Measurements from ENCODE around the gene PRSS48.
"Not testable (repeated sequence)": the region's sequence is repeated elsewhere in the genome, so short reads cannot be mapped to it uniquely, and the experiment has no call there.

Gene PRSS48

DNA sequence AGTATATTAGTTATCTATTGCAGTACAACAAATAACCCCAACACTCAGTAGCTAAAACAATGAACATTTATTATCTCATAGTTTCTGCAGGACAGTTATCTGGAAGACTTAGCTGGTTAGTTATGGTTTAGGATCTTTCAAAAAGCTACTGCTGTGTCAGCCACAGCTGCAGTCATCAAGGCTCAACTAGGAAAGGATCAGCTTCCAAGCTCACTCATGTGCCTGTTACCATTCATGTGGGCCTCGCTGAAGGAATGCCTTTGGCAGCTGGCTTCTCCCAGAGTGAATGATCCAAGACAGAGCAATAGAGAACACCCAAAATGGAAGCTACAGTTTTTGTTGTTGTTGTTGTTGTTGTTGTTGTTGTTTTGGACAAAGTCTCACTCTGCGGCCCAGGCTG lies 13.5 kb upstream of the PRSS48 start:
- no peak for DNase-seq (ENCODE audit: low spot score)

DNA sequence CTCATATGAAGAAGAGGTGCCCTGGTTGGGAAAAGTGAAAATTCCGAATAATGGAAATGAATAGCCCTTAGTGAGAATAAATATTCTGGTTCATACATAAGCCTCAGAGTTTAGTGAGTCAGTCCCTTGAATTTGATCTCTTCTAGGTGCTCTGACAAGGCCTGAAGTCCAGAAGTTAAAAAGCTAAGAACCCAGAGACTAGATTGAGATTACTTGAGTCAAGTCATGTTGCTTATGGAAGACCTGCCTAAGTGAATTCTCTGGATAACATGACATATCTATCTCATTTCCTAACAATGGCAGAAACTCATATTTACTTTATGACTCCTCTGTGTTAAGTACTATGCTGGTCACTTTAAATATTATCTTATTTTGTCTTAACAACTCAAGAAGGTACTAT lies 10.5 kb upstream of the PRSS48 start:
- no peak for DNase-seq (ENCODE audit: low spot score)

DNA sequence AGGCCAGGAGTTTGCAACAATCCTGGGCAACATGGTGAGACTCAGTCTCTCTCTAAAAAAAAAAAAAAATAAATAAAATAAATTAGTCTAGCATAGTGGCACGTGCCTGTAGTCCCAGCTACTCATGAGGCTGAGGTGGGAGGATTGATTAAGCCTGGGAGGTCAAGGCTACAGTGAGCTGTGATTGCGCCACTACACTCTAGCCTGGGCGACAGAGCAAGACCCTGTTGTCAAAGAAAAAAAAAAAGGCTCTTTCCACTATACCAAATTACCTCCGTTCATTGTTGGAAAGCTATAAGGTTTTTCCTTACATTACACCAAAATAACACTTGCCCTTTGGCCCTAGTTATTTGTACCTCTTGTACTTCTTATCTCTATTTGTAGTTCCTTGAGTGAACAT lies 9.9 kb upstream of the PRSS48 start:
- no peak for DNase-seq (ENCODE audit: low spot score)

DNA sequence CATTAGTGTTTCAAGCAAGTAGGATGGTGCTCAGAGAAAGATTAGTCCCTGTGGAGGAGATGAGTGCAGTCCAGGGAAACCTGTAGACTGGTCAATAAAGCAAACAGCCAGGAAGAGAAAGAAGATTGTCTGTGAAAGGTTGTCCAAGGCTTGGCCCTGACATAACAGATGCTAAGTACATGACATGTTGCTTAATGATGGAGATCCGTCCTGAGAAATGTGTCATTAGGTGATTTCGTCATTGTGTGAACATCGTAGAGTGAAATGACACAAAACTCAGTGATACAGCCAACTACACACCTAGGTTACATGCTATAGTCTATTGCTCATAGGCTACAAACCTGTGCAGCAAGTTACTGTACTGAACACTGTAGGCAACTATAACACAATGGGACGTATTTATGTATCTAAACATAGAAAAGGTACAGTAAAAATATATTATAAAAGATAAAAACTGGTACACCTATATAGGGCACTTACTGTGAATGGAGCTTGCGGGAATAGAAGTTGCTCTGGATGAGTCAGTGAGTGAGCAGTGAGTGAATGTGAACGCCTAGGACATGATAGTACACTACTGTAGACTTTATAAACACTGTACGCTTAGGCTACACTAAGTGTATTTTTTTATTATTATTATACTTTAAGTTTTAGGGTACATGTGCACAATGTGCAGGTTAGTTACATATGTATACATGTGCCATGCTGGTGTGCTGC lies 9.0 kb upstream of the PRSS48 start:
- DNase-seq (ENCODE audit: low spot score): no peak

DNA sequence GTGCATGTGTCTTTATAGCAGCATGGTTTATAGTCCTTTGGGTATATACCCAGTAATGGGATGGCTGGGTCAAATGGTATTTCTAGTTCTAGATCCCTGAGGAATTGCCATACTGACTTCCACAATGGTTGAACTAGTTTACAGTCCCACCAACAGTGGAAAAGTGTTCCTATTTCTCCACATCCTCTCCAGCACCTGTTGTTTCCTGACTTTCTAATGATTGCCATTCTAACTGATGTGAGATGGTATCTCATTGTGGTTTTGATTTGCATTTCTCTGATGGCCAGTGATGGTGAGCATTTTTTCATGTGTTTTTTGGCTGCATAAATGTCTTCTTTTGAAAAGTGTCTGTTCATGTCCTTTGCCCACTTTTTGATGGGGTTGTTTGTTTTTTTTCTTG lies 8.1 kb upstream of the PRSS48 start:
- DNase-seq (ENCODE audit: low spot score): not testable (repeated sequence)

DNA sequence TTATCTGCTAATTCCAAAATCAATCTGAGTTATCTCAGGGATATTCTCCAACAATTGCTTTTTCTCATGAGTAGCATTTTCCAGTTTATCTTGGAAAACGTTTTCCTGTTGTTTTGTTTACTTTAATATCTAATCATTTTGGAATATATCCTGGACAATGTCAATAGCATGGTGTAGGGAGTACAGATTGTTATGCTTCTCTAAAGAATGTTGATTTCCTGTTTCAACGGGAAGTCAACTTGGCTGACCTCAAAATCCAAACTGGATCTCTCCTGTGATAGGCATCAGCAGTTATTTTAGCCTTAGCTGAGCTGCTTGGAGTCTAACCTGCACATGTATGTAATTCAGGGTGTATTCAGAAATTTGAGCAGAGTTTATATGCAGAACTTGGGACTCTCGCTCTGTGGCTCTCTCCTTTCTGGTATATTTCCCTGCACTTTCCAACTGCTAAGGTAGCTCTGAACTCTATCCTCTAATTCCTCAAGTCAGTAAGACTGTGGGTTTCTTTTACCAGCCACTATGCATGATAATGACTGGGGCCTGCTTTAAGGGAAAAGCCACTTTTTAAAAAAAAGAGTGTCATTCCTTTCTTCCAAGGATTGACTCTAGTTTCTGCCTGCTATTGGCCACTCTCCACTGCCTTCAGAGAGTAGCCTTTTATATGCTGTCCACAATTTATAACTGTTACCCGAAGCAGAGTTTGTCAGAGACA lies 7.7 kb downstream of the PRSS48 start:
- DNase-seq (ENCODE audit: low spot score): no peak

DNA sequence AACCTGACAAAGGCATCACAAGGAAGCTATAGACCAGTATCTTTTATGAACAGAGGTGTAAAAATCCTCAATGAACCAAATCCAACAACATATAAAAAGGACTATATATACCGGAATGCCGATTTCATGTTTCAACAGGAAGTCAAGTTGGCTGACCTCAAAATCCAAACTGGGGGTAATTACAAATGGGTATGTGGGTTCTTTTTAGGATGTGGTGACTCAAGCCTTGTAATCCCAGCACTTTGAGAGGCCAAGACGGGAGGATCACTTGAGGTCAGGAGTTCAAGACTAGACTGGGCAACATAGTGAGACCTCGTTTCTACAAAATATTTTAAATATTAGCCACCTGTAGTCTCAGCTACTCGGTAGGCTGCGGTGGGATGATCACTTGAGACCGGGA lies 10.4 kb downstream of the PRSS48 start:
- DNase-seq (ENCODE audit: low spot score): no peak

DNA sequence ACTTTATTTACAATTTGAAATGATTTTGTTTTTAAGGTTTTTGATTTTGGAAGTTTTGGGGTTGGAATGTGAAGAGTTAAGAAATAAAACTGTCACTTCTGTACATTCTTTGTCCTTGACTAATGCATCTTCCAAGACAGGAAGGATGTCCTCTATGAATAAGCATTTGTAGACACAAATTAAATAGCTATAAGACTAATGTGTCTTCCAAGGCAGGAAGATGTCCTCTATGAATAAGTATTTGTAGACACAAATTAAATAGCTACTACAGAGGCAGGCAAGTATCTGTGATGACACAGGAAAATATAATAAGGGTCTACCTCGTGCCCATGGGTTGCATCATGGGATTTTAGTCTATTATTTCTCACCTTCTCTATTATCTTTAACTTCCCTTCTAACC lies 14.5 kb downstream of the PRSS48 start:
- DNase-seq (ENCODE audit: low spot score): no peak

DNA sequence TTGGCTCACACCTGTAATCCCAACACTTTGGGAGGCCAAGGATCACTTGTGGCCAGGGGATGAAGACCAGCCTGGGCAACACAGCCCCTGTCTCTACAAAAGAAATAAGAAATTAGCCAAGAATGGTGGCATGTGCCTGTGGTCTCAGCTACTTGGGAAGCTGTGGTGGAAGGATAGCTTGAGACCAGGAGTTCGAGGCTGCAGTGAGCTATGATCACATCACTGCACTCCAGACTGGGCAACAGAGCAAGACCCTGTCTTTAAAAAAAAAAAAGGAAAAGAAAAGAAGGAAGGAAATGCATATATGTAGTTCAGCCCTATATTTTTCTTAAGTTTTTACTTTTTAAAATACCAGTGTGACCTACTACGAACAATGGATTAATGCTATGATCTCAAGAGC lies 15.1 kb downstream of the PRSS48 start:
- DNase-seq (ENCODE audit: low spot score): no peak

DNA sequence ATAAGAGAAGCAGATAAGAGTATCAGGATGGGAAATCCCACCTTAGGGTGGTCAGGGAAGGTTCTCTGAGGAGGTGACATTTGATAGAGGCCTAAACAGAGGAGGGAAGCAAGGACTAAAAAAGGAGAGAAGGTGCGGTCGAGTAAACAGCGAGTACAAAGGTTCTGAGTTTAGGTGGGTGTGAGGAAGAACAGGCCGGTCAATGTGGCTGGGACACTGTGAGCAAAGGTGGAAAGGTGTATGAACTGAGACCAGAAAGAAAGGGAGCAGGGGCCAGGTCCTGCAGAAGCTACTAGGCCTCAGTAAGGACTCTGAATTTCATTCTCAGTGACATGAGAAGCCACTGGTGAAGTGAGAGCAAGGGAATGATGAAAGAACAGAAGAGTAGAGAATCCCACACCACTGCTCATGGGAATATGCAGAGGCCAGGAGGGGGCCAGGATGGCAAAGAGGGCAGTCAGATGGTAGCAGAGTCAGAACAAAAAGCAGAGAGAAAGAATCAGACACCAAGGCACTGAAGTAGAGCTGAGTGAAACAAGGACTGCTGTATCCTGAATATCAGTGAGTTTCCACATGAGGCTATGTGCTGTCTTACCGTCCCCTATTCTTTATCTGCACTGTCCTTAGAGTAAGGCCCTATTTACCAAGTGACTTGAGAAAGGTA lies 18.0 kb downstream of the PRSS48 start:
- no peak for DNase-seq (ENCODE audit: low spot score)

DNA sequence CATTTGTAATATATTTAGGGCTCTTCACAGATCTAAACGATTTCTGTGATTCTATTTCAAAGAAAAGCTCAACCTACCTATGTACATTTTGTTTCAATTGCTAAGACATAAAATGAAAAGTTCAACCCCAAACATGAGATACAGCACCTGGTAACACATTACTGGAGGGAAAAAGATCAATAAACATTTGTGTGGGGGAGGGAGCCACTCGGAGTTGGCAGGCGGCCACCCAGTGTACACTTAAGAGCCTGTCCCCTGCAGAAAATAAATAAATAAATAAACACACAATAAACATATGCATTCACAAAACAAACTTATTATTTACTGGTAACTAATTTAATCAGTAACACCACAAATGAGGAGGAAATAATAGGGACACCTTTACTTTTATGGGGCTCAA lies 19.3 kb downstream of the PRSS48 start:
- no peak for DNase-seq (ENCODE audit: low spot score)

DNA sequence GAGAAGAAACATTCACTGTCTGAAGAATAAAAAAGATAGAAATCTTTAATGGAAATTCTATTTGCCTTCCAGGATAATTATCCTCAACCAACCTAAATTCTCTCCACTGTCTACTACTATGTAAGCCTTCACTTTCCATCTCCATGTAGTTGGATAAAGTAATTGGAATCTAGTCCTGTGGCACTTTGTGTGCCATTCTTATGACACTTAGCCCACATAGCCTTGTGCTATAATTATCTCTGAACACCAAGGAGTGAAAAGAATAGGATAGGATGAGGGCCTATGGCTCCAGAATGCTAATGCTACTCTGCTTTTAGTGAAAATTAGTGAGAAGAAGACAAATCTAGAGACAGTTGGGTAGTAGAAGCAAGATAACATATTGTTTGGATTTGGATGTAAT lies 20.2 kb downstream of the PRSS48 start:
- no peak for DNase-seq (ENCODE audit: low spot score)

DNA sequence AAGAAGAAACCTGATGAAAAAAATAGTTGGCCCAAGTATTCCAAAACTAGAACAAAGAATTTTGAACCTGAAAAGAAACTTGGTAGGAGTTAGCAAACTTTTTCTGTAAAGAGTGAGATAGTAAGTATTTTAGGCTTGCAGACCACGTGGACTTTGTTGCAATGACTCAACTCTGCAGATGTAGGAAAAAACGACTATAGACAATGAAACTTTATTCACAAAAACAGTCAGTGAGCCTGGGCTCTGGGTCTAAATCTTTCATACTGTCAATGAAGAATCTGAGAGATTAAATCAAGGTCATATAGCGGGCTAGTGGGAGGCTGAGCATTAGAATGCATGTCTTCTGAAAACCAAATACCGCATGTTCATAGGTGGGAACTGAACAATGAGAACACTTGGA lies 25.5 kb downstream of the PRSS48 start:
- no peak for DNase-seq (ENCODE audit: low spot score)

DNA sequence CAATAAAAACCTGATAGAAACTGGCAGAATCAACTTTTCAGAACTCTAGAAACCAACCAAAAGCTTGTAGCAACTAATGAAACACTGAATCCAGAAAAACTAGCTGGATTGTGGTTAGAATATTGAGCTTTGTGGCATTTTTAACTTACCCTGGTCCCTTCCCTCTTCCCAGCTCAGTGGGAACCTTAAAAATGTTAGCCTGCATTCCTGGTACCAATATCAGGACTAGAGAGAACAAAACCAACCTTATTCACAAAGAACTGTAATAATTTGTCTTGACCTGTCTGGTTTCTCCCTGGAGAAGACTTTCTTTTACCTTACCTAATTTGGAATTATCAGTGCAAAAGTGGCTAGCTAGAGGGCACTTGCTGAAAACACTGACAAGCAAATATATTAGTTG lies 27.3 kb downstream of the PRSS48 start:
- DNase-seq (ENCODE audit: low spot score): no peak

DNA sequence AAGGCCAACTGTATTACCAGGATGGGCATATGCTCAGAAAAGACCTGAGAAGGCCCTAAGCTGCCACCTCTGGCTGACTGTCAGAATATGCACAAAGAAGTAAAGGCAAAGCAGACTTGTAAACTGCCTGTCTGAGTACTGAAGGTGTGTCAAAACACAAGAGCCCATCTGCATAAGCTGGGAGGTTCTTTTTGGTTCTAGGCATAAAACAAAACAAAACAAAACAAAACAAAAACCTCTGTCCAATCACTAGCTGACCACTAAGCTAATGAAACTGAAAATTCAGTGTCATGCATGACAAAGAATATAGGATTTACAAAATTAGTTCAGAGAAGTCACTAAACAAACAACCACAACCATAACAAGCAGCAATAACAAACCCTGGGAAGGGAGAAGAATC lies 27.8 kb downstream of the PRSS48 start:
- DNase-seq (ENCODE audit: low spot score): no peak

DNA sequence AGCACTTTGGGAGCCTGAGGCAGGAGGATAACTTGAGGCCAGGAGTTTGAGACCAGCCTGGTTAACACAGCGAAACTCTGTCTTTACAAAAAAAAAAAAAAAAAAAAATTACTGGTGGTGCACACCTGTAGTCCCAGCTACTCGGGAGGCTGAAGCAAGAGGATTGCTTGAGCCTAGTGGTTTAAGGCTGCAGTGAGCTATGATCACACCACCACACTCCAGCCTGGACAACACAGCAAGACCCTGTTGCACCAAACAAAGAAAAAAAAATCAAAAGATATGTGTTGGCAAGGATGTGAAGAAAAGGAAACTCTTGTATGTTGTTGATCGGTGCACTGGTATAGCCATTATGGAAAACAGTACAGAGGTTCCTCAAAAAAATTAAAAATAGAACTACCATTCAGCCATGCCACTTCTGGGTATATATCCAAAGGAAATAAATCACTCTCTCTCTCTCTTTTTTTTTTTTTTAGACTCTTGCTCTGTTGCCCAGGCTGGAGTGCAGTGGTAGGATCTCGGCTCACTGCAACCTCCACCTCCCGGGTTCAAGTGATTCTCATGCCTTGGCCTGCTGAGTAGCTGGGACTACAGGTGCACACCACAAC lies 33.3 kb downstream of the PRSS48 start:
- DNase-seq (ENCODE audit: low spot score): no peak

DNA sequence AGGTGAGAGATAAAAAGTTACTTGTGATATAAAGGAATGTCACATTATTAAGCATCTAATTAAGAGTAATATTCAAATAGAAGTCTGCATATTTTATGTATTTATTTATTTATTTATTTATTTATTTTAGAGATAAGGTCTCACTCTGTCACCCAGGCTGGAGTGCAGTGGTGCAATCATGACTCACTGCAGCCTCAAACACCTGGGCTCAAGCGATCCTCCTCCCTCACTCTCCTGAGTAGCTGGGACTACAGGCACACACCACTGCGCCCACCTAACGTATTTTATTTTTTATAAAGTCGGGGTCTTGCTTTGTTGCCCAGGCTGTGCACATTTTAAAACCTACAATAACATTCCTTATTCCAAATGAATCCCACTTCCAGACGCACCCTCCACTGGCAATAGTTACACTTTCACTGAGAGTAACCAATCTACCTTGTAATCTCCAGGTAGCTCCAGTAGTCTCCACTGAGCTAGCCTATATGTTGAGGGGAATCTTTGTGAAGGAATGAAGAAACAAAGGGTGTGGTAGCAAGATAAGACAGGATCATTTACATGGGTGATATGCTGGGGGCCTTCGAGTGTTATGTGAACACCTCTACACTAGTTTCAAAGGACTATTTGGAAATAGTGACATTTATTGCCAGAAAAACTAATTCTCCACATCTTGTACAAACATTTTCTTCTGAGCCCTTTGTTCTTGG lies 36.5 kb downstream of the PRSS48 start:
- no peak for DNase-seq (ENCODE audit: low spot score)

DNA sequence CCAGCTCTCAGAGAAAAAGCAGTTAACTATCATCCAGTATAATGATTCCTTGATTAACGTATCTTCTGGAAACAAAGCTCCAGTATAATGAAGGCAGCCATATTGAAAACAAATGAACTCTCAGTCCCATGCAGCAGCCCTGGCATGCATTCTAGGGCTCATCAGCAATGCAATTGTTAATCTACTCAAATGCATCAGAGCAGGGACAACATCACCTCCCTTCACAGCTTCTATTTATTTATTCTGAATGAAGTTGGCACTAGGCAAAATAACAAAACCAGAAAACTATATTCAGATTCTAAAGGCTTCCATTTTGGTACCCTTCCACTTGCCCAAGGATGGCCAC lies 37.0 kb downstream of the PRSS48 start:
- DNase-seq (ENCODE audit: low spot score): no peak

DNA sequence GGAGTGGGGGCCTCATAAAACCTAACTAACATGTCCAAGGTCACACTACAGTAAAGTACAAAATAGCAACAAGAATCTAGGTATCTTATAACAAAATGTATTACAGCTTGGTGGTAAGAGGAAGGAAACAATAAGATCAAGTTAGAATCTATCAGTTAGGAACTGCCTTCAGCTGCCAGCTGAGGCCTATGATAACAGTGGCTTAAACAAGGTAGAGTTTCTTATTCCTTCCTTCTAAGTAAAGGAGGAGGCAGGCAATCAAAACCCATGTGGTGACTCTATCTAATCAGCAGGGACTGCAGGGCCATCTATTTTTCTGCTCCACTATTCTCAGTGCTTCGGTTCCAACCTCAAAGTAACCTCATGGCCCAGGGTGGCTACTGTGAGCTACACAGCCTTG lies 37.5 kb downstream of the PRSS48 start:
- DNase-seq (ENCODE audit: low spot score): no peak

DNA sequence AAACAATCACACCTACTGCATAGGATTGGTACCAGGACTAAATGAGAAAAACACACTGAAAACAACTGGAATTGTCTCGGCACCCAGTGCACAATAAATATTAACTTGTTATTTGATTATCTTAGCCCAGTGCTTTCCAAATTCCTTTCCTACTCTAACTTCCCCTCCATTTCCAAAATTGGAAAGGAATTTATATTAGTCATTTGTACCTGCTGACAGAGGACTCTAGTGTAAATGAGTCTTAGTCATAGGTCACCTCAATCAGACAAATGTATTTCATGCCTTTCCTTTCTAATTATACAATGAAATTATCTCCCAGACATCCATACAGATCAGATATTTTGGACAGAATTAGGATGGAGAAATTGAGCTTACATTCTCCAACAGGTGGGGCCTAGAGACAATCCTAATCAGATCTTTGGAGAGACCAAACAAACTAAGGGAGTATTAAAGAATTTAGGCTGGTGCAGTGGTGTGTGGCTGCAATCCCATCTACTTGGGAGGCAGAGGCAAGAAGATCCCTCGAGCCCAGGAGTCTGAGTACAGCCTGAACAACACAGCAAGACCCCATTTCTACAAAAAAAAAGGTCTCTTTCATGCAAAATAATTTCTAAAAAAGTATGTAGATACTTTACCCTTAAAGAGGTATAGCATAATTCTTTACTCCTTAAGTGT lies 38.4 kb downstream of the PRSS48 start:
- DNase-seq (ENCODE audit: low spot score): peak; percentile 41

DNA sequence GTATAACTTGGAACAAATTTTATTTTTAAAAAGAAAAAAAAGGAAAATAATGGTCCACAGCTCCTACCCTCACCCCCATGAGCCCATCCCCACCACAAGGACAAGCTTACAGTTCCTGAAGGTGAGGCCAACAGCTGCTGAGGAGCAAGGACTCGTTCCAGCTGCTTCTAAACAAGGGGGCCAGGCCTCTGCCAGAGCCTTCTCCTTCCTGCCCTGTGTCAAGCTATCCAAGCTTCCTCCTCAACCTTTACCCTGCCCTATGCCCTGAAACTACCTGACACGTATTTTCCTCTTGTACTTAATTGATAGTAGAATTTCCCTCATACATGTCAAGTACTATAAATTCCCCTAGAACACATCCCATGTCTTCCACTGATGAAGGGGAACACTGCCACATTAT lies 39.7 kb downstream of the PRSS48 start:
- DNase-seq (ENCODE audit: low spot score): no peak

Measured in LoVo (cell line).